ENCODE measurements around the gene GREB1. TPM values are rescaled to one million over a fixed set of nuclear protein-coding genes. Genes with fewer than 3 reads are reported as not detected.

GREB1 gene
- total and polyA plus RNA-seq, 2 donors (not counting 1 experiment from before 2014, with no cell fraction given) = 0.04 to 0.39 TPM

- Histone ChIP-seq H3K4me2 (replicated peaks; ENCODE audit: low read depth, low read length, poor library complexity, severe bottlenecking) (no peak overlapping the region), H3K79me2 (ENCODE audit: control insufficient read depth, insufficient read depth, low read length) (no peaks in the 10 kb centered on the region), H3K36me3 (replicated peaks in 1 of 2; ENCODE audit: control extremely low read depth in 1 of 2, control insufficient read depth in 1 of 2, extremely low read depth in 1 of 2, insufficient read depth in 2 of 2, low read length in 1 of 2) (no peaks in the 10 kb centered on the region), H3K4me3 (ENCODE audit: control extremely low read depth in 1 of 5, extremely low read depth in 1 of 5, insufficient read depth in 1 of 5, low read depth in 2 of 5, low read length in 4 of 5) (no peak overlapping the region), H2AFZ (ENCODE audit: insufficient read depth, low read depth, low read length, poor library complexity, severe bottlenecking) (no peak overlapping the region), H3K27me3 (replicated peaks in 1 of 4; ENCODE audit: control extremely low read depth in 1 of 4, control insufficient read depth in 3 of 4, insufficient read depth in 4 of 4, low read length in 3 of 4) (no peaks in the 10 kb centered on the region), H3K27ac (ENCODE audit: low read length in 2 of 2) (no peak overlapping the region), H3K9ac (ENCODE audit: low read length) (no peak overlapping the region), H3K4me1 (ENCODE audit: control insufficient read depth in 2 of 2, insufficient read depth in 2 of 2, low read length in 2 of 2) (no peaks in the 10 kb centered on the region), H4K20me1 (ENCODE audit: control insufficient read depth, insufficient read depth, low read length, poor library complexity, severe bottlenecking) (no peaks in the 10 kb centered on the region), H3K9me3 (ENCODE audit: control extremely low read depth in 1 of 3, control insufficient read depth in 2 of 3, insufficient read depth in 1 of 3, low read length in 2 of 3) (peaks cover 0 to 22% (median 3%) of the 10 kb centered on the region in 3 donors)
- H3K4me3 Mint-ChIP-seq = no peak overlapping the region
- no peaks in the 10 kb centered on the region for H3K4me1 Mint-ChIP-seq
- DNase-seq (no peak), ATAC-seq (ENCODE audit: low read depth) (no peak)
- H3K9me3 Mint-ChIP-seq (ENCODE audit: insufficient read depth) = peaks cover 4% of the 10 kb centered on the region
- no peak for TF ChIP-seq EZH2 (IDR thresholded peaks at IDR 0.05; ENCODE audit: borderline replicate concordance, insufficient read depth, low read depth, low read length, poor library complexity, severe bottlenecking)
- no peak for TF ChIP-seq CTCF (IDR thresholded peaks at IDR 0.05)
- H3K27ac Mint-ChIP-seq = no peak overlapping the region
- POLR2A ChIA-PET = no interaction called here
- CTCF ChIA-PET = no interaction called here
- WGBS (ENCODE audit: insufficient coverage) = 78% methylated on average over 7 of the region's 10 CpGs
- peaks cover 10% of the 10 kb centered on the region for H3K27me3 Mint-ChIP-seq
- intact Hi-C loops (cut with micrococcal nuclease) = no loop called here
These were observed 91.0 kb downstream of the GREB1 start for GRCh38 chr2:11624893-11625292.

GRCh38 chr2:11625671-11626070 is 91.8 kb downstream of the GREB1 start:
- peaks cover 0 to 22% (median 3%) of the 10 kb centered on the region in 3 donors for H3K9me3 ChIP-seq (ENCODE audit: control extremely low read depth in 1 of 3, control insufficient read depth in 2 of 3, insufficient read depth in 1 of 3, low read length in 2 of 3)
- H3K4me3 ChIP-seq (ENCODE audit: control extremely low read depth in 1 of 5, extremely low read depth in 1 of 5, insufficient read depth in 1 of 5, low read depth in 2 of 5, low read length in 4 of 5) = no peak overlapping the region
- WGBS (ENCODE audit: insufficient coverage) = 81% methylated on average over 5 of the region's 10 CpGs
- TF ChIP-seq EZH2 (IDR thresholded peaks at IDR 0.05; ENCODE audit: borderline replicate concordance, insufficient read depth, low read depth, low read length, poor library complexity, severe bottlenecking) (no peak), CTCF (IDR thresholded peaks at IDR 0.05) (no peak)
- ATAC-seq (ENCODE audit: low read depth) = no peak
- Mint-ChIP-seq H3K27me3 (peaks cover 10% of the 10 kb centered on the region), H3K9me3 (ENCODE audit: insufficient read depth) (peaks cover 4% of the 10 kb centered on the region), H3K27ac (no peak overlapping the region), H3K4me3 (no peak overlapping the region), H3K4me1 (no peaks in the 10 kb centered on the region)
- H4K20me1 ChIP-seq (ENCODE audit: control insufficient read depth, insufficient read depth, low read length, poor library complexity, severe bottlenecking) = no peaks in the 10 kb centered on the region
- CTCF ChIA-PET = no interaction called here
- H3K36me3 ChIP-seq (replicated peaks in 1 of 2; ENCODE audit: control extremely low read depth in 1 of 2, control insufficient read depth in 1 of 2, extremely low read depth in 1 of 2, insufficient read depth in 2 of 2, low read length in 1 of 2) = no peaks in the 10 kb centered on the region
- POLR2A ChIA-PET = no interaction called here
- H3K27me3 ChIP-seq (replicated peaks in 1 of 4; ENCODE audit: control extremely low read depth in 1 of 4, control insufficient read depth in 3 of 4, insufficient read depth in 4 of 4, low read length in 3 of 4) = no peaks in the 10 kb centered on the region
- no peak overlapping the region for H3K4me2 ChIP-seq (replicated peaks; ENCODE audit: low read depth, low read length, poor library complexity, severe bottlenecking)
- H3K9ac ChIP-seq (ENCODE audit: low read length) = no peak overlapping the region
- no peak overlapping the region for H2AFZ ChIP-seq (ENCODE audit: insufficient read depth, low read depth, low read length, poor library complexity, severe bottlenecking)
- H3K4me1 ChIP-seq (ENCODE audit: control insufficient read depth in 2 of 2, insufficient read depth in 2 of 2, low read length in 2 of 2) = no peaks in the 10 kb centered on the region
- no peak for DNase-seq
- H3K27ac ChIP-seq (ENCODE audit: low read length in 2 of 2) = no peak overlapping the region
- intact Hi-C loops (cut with micrococcal nuclease) = no loop called here
- no peaks in the 10 kb centered on the region for H3K79me2 ChIP-seq (ENCODE audit: control insufficient read depth, insufficient read depth, low read length)

All from B cell (primary cell).